Ovary (tissue), 9 donors: ENCODE measurements around the gene MIOX. TPM values are rescaled to one million over a fixed set of nuclear protein-coding genes. Genes with fewer than 3 reads are reported as not detected.

Experiments used
- DNase-seq, 5 donors: peaks; one replicate each; pipeline ENCODE4 v3.0.0-alpha.2; 2019 to 2020
- H3K27ac ChIP-seq, 2 donors: fragments of 200-600 bp; one replicate each; pipeline versions ENCODE4 v1.5.1 to v1.8.0; 2019 to 2022
- H3K27me3 ChIP-seq: fragments of 200-600 bp; one replicate; pipeline ENCODE4 v1.8.0; 2022
- H3K36me3 ChIP-seq: fragments of 200-600 bp; sonication (generic); one replicate; pipeline ENCODE4 v1.5.1; 2019
- H3K4me1 ChIP-seq: one replicate; pipeline ENCODE4 v1.8.1; 2013; ENCODE audit warnings: mild to moderate bottlenecking, moderate library complexity; ENCODE audit not compliant: insufficient read depth
- H3K4me3 ChIP-seq: fragments of 200-600 bp; sonication (generic); one replicate; pipeline ENCODE4 v1.5.1; 2017
- H3K9me3 ChIP-seq, 2 donors: fragments of 200-600 bp in 1 of 2; sonication (generic) in 1 of 2; one replicate each; pipeline versions ENCODE4 v1.5.1 to v1.8.1; 2013 to 2019; ENCODE audit warnings: mild to moderate bottlenecking in 1 of 2, moderate library complexity in 1 of 2
- EP300 ChIP-seq: sonication (generic); formaldehyde crosslinking; IDR thresholded peaks from one replicate; pipeline ENCODE4 v1.6.1; 2017; ENCODE audit warnings: antibody characterized with exemption
- POLR2A ChIP-seq: fragments of 450-650 bp; IDR thresholded peaks from one replicate; pipeline ENCODE4 v1.6.1; 2017; ENCODE audit warnings: antibody characterized with exemption, mild to moderate bottlenecking, moderate library complexity
- WGBS, 3 donors: extraction: QIAGEN DNeasy Blood & Tissue Kit in 1 of 3; methylation state at CpG; one replicate each; pipeline versions ENCODE4 v1.1.5 to v1.1.7; 2013 to 2017; 5-methylcytosine and 5-hydroxymethylcytosine counted together
- intact Hi-C, 4 donors: fragments of 100-400 bp; cut with DNase I; formaldehyde crosslinking; loops; one replicate each; pipeline versions ENCODE4 v1.11.0 to v1.15.1; 2022 to 2023
- polyA plus RNA-seq, 2 donors: library from polyadenylated mRNA; stranded (reverse); fragments of 200-250 nt in 1 of 2; fragments of 350-450 nt in 1 of 2; fragmentation: Illumina TruSeq in 1 of 2; extraction: RNeasy Lipid Tissue Mini Kit (QIAGEN cat#74804) in 1 of 2; gene quantifications; one replicate each; pipeline ENCODE4 v1.2.3, GENCODE V29; 2013 to 2014
- total RNA-seq, 7 donors: library from RNA; depleted of rRNA in 2 of 7; stranded (reverse); fragments of >200 nt in 2 of 7; fragmentation: NEBNext Ultra II Directional in 3 of 7; extraction: Animal tissue kit (Norgen Biotek cat#: 25700) in 3 of 7; gene quantifications; one replicate each; pipeline versions ENCODE4 v1.1.0 to v1.2.4, GENCODE V29; 2016 to 2023
- TF ChIP-seq, protein P1 (sequence below), 3 donors: fragments of 450-650 bp in 2 of 3; fragments of 200-600 bp in 1 of 3; IDR thresholded peaks; one replicate each; pipeline versions ENCODE4 v1.5.1 to v1.8.0; 2016 to 2022; ENCODE audit warnings: antibody characterized with exemption in 3 of 3, mild to moderate bottlenecking in 1 of 3
- donor health status: DM: no; HTN: no; CAD: no; lungs with moderate emphysema.
- donor health status: DM: no; HTN: no; CAD: no.
- donor health status: Bipolar disorder and iron deficiency.
- donor health status: DM: yes; HTN: yes; CAD: no.
- donor health status: DM: no; HTN: no; CAD: no.
- donor health status: DM: yes; HTN: yes; CAD: no.

Gene MIOX
- total and polyA plus RNA-seq, 9 donors, result 0.20 TPM; not detected in 8

DNA sequence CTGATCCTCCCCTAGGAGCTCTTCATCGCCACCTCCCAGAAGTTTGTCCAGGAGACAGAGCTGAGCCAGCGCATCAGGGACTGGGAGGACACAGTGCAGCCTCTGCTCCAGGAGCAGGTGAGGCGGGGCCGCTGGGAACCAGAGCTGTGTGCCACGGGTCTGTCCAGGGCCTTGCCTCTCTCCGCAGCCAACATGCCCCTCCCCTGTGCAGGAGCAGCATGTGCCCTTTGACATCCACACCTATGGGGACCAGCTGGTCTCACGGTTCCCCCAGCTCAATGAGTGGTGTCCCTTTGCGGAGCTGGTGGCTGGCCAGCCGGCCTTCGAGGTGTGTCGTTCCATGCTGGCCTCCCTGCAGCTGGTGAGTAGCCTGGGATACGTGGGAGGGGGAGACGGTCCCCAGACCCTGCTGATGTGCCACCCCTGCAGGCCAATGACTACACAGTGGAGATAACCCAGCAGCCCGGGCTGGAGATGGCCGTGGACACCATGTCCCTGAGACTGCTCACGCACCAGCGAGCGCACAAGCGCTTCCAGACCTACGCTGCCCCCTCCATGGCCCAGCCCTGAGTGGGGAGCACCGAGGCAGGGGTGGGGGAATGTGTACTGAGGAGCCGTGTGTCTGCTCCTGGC, 36.3 kb downstream of the MIOX start:
- Histone ChIP-seq H3K4me1 (peaks cover 11% of the 10 kb centered on the region), H3K27ac (no peak overlapping the region), H3K4me3 (no peak overlapping the region), H3K9me3 (no peaks in the 10 kb centered on the region), H3K27me3 (no peaks in the 10 kb centered on the region), H3K36me3 (no peaks in the 10 kb centered on the region)
- intact Hi-C loops, result loop anchor here in 2 of 4 donors (10.0 kb wide), 2 partner anchors 268 to 278 kb away; partner anchors contain the start of genes HDAC10 (in 1 of the 2) and TUBGCP6 (in 1 of the 2)
- no peak for DNase-seq
- no peak for TF ChIP-seq EP300
- TF ChIP-seq, protein P1, sequence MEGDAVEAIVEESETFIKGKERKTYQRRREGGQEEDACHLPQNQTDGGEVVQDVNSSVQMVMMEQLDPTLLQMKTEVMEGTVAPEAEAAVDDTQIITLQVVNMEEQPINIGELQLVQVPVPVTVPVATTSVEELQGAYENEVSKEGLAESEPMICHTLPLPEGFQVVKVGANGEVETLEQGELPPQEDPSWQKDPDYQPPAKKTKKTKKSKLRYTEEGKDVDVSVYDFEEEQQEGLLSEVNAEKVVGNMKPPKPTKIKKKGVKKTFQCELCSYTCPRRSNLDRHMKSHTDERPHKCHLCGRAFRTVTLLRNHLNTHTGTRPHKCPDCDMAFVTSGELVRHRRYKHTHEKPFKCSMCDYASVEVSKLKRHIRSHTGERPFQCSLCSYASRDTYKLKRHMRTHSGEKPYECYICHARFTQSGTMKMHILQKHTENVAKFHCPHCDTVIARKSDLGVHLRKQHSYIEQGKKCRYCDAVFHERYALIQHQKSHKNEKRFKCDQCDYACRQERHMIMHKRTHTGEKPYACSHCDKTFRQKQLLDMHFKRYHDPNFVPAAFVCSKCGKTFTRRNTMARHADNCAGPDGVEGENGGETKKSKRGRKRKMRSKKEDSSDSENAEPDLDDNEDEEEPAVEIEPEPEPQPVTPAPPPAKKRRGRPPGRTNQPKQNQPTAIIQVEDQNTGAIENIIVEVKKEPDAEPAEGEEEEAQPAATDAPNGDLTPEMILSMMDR (IDR thresholded peaks at IDR 0.05), result no peak
- no peak for TF ChIP-seq POLR2A
- 72 to 83% (median 73%) methylated on average over 21 to 22 of the region's 22 CpGs for WGBS, 3 donors

DNA sequence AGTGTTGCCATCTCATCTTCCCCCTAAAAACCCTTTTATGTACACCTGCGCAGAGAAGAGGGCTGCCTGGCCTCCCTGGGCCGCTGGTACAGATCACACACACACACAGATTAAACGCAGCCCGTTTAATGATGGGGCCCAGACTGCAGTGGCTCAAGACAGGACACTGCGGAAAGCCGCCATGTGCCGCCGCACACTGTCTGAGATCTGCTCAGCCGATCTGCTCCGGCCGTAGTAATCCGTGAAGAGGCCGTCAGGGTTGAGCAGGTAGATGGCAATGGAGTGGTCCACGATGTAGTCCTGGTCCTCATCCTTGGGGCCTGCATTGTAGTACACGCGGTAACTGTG, 36.8 kb downstream of the MIOX start:
- Histone ChIP-seq H3K27ac (no peak overlapping the region), H3K27me3 (no peaks in the 10 kb centered on the region), H3K4me1 (peaks cover 11% of the 10 kb centered on the region), H3K36me3 (no peaks in the 10 kb centered on the region), H3K9me3 (no peaks in the 10 kb centered on the region), H3K4me3 (no peak overlapping the region)
- no peak for TF ChIP-seq EP300
- no peak for TF ChIP-seq POLR2A
- TF ChIP-seq, protein P1 (IDR thresholded peaks at IDR 0.05), result no peak
- intact Hi-C loops, result loop anchor here in 2 of 4 donors (10.0 kb wide), 2 partner anchors 269 to 279 kb away; partner anchors contain the start of genes HDAC10 (in 1 of the 2) and TUBGCP6 (in 1 of the 2)
- WGBS, 3 donors, result 78 to 88% (median 86%) methylated on average over 16 of the region's 16 CpGs
- DNase-seq, result no peak

DNA sequence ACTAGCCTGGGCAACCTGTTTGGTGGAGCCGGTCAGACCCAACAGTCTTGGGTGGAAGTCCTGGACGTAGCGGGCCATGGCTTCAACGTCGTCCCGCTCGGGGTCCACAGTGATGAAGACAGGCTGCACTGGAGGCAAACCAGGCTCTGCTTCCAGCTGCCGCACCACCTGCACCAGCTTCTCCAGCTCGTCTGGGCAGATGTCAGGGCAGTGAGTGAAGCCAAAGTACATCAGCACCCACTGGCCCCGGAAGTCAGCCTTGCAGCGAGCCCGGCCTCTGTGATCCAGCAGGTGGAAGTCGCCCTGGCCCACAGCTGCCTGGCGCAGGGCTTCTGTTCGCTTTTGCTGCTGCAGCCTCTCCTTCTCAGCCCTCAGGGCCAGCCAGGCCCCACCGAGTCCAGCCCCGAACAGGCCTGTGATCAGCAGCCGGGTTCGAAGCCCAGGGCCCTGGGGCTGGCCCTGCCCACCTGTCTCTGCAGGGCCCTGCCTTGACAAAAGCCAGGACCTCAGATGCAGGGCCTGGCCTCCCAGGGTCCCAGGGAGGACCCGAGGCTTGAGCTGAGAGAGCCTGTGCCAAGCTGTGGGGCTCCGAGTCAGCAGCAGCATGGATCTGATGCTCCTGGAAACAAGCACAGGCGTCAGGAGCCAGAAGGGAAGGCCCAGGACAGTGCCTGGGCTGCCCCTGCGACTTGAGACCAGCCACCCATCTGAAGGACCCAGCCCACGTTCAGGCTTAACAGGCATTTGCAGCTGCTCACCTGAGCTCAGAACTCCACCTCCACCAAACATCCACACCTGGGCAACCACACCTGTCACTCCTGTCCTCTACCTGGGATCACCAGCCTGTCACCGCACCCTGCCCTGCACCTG, 37.4 kb downstream of the MIOX start:
- H3K4me1 ChIP-seq, result peaks cover 12% of the 10 kb centered on the region
- H3K4me3 ChIP-seq, result peak overlapping the region; percentile 55
- H3K27me3 ChIP-seq, result no peaks in the 10 kb centered on the region
- H3K36me3 ChIP-seq, result no peaks in the 10 kb centered on the region
- no peak overlapping the region for H3K27ac ChIP-seq
- intact Hi-C loops, result loop anchor here in 2 of 4 donors (10.0 kb wide), 2 partner anchors 269 to 279 kb away; partner anchors contain the start of genes HDAC10 (in 1 of the 2) and TUBGCP6 (in 1 of the 2)
- WGBS, 3 donors, result 73 to 80% (median 78%) methylated on average over 25 of the region's 25 CpGs
- H3K9me3 ChIP-seq, result no peaks in the 10 kb centered on the region
- DNase-seq, result peak in 1 of 5 donors; percentile 38
- TF ChIP-seq, protein P1 (IDR thresholded peaks at IDR 0.05), result no peak
- TF ChIP-seq EP300 (no peak), POLR2A (no peak)

DNA sequence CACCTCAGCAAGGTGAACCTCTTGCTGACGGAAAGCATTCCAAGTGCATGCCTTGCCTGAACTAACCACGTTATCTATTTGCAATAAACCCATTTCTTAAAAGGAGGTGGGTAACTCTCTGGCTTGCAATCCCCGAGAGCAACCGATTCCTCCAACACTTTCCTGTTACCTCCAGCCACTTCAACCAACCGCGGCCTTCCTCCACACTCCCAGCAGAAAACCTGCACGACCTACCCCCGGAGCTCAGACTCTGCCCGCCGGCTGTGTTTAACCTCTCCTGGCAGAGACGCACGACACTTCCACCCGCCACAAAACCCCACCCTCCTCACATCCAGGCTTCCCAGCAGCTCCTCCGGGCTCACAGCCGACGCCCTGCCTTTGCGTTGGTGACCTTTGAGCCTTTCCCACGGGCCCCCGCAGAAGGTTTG, 38.0 kb downstream of the MIOX start:
- TF ChIP-seq, protein P1 (IDR thresholded peaks at IDR 0.05), result no peak
- TF ChIP-seq EP300 (no peak), POLR2A (no peak)
- DNase-seq, result no peak
- intact Hi-C loops, result loop anchor here in 2 of 4 donors (10.0 kb wide), 2 partner anchors 270 to 280 kb away; partner anchors contain the start of genes HDAC10 (in 1 of the 2) and TUBGCP6 (in 1 of the 2)
- Histone ChIP-seq H3K4me3 (peak overlapping the region; percentile 55), H3K36me3 (no peaks in the 10 kb centered on the region), H3K9me3 (no peaks in the 10 kb centered on the region), H3K27ac (peak overlapping the region in 1 of 2 donors; percentile 87), H3K27me3 (no peaks in the 10 kb centered on the region), H3K4me1 (peaks cover 12% of the 10 kb centered on the region)
- WGBS, 3 donors, result 5 to 8% (median 7%) methylated on average over 19 of the region's 19 CpGs
